Measurements from ENCODE around the gene FIGN. TPM values are rescaled to one million over a fixed set of nuclear protein-coding genes. Genes with fewer than 3 reads are reported as not detected.

The FIGN gene
- total RNA-seq, 2 donors from 2014 or later, result 0.79 to 1.5 TPM

DNA sequence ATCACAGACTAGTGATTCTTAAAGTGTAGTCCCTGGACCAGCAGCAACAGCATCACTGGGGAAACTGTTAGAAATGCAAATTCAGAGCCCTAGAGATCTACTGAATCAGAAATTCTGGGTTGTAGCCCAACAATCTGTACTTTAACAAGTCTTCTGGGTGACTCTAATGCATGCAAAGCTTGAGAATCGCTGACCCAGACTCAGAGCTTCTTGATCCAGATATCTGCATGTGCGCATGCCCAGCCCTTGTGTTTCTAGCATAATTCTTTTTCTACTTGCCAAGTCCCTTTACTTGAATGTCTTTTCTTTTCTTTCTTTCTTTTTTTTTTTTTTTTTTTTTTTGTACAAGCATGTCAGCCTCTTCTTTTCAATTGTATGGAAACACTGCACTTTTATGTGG lies 60.4 kb downstream of the FIGN start:
- intact Hi-C loops (cut with DNase I, micrococcal nuclease), result no loop called here
- ATAC-seq (no peak), DNase-seq (no peak)

DNA sequence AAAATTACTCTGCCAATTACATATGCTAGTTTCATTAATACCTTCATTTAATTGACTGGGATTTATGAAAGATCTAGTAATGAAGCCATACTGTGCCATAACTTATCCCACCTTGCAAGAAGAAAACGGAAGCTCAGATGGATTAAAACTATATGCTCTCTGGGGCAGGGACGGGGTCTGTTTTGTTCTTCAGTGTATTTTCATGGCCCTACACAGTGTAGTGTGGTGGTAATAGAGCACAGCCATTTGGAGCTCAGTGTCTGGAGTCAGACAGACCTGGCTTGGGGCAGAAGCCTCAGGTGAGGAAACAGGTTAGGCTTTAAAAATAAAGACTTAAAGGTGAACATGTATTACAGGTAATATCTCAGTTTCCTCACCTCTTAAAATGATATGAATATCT lies 62.3 kb downstream of the FIGN start:
- DNase-seq (no peak), ATAC-seq (no peak)
- intact Hi-C loops (cut with DNase I, micrococcal nuclease), result no loop called here

DNA sequence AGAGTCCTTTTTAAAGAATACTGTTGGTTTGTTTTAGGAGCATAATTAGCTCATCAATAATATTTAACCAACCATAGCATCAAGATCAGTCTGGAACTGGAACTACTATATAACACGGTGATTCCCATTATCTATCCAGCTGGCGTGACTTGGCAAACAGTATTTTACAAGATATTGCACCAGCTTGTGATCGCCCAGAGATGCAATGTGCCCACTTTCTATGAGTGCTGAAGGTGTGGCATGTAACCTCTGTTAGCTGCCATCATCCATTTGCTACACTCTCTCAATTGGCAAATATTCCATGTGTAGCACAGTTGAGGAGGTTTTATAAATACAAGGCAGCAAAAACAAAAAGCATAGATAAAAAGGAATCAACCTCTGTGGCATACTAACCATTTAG lies 64.9 kb downstream of the FIGN start:
- ATAC-seq (no peak), DNase-seq (no peak)
- intact Hi-C loops (cut with DNase I, micrococcal nuclease), result no loop called here

DNA sequence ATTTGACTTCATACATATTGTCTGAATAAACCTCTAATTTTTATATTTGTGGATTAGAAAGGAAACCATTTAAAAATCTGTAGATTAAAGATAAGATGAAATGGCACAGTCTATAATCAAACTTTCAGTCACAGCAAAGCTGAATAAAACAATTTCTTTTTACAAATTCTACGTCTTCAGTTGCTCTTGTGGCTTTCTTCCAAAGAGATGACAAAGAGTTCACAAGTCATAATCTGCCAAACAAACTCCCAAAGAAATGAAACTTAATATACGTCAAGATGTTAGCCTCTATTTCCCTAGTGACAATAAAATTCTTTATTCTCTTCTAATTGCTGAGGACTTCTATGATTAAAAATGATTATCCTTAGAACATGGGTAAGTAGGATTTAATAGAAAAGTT lies 66.3 kb downstream of the FIGN start:
- intact Hi-C loops (cut with DNase I, micrococcal nuclease), result no loop called here
- ATAC-seq, result no peak
- no peak for DNase-seq

DNA sequence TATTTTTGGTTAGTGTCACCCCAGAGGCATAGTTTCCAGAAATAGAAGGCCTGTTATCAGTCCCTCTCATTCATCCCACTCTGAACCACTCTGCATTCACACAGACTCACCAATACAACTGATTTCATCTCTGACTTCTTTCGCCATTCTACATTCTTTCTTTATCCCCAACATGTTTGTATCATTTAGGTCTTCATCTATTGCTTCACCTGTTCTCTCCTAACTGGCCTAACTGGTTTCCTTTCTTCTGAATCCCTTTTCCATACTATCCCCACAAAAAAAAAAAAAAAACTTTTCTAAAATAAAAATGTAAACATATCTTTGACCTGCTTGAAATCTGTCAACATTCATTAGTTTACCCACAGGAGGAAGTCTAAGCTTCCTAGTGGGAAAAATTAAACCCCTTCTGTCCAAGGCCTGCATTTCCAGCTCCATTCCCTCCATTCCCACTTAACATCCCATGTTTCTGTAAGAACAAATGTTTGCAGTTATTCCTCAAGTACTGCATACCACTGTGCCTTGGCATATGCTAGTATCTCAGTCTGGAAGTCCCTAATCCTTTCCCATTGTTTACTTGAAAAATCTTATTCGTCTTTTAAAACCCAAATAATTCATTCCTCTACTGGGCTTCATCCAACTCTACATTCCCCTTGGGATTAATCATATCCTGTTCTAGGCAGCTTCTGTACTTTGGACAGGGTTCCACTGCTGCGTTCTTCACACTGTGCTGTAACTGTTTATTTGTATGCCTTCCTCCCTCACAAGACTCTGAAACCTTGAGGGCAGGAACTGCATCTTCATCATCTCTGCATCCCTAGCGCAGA lies 68.5 kb downstream of the FIGN start:
- ATAC-seq (no peak), DNase-seq (no peak)
- intact Hi-C loops (cut with DNase I, micrococcal nuclease), result no loop called here

DNA sequence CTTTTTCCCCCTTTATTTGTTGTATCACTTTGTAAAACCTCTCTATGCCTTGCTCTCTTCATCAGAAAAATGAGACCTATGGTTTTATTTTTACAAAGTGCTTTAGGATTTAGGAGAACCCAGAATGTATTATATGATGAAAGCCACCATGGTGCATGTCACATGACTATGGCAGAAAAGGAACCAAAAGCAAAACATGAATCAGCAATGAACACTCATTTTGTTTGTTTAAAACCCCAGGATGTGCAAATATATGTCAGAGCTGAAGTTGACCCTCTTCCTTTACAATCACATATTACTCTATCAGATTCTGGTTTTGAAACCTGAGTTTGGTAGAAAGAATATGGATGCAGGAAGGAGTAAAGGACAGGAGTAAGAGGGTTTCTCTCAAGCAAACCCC lies 70.0 kb downstream of the FIGN start:
- intact Hi-C loops (cut with DNase I, micrococcal nuclease), result no loop called here
- ATAC-seq, result no peak
- no peak for DNase-seq

DNA sequence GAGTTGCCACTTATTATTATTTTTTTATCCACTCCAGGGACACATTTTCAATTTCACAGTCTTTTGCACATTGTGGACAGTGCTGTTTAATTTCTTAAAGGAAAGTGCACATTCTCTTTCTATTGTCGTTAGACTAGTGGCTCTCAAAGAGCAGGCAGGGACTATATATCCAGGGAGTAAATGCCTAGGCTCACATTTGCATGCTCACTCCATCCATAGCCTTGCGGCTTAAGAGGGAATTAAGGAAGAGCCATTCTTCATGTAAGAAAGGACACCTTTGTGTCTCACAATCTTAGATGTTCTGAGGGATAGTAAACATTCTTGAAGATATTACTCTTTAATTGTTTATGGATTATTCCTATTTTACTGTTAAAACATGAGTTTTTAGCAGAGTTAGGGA lies 70.8 kb downstream of the FIGN start:
- intact Hi-C loops (cut with DNase I, micrococcal nuclease), result no loop called here
- DNase-seq, result no peak
- ATAC-seq, result no peak

DNA sequence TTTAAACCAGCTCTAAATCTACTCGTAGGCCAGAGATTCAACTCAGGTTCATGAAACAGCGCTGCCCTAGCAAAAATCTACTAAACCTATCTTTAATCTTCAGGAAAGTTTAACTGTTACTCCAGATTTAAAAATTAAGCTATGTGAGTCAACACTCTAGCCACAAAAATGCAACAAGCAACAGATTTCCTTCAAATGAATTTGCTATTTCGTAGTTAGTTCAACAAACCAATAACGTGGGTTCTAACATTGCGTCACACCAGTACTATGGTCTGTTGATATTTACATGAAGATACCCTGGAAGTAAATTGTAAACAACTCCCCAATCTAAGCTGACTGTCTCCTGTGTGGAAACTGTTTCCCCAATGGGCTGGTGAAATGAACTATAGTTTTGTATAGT lies 71.2 kb downstream of the FIGN start:
- intact Hi-C loops (cut with DNase I, micrococcal nuclease), result no loop called here
- ATAC-seq (no peak), DNase-seq (no peak)

DNA sequence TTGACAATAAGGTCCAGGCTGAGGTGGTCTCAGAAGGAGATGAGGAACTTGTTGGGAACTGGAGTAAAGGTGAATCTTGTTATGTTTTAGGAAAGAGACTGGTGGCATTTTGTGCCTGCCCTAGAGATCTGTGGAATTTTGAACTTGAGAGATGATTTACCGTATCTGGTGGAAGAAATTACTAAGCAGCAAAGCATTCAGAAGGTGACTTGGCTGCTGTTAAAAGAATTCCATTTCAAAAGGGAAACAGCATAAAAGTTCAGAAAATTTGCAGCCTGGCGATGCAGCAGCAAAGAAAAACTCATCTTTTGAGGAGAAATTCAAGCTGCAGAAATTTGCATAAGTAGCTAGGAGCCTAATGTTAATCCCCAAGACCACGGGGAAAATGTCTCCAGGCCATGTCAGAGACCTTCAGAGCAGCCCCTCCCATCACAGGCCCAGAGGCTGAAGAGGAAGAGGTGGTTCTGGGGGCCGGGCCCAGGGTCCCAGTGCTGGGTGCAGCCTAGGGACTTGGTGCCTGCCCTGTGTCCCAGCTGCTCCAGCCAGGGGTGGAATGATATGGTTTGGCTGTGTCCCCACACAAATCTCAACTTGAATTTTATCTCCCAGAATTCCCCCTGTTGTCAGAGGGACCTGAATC lies 73.5 kb downstream of the FIGN start:
- DNase-seq (no peak), ATAC-seq (no peak)
- intact Hi-C loops (cut with DNase I, micrococcal nuclease), result no loop called here

DNA sequence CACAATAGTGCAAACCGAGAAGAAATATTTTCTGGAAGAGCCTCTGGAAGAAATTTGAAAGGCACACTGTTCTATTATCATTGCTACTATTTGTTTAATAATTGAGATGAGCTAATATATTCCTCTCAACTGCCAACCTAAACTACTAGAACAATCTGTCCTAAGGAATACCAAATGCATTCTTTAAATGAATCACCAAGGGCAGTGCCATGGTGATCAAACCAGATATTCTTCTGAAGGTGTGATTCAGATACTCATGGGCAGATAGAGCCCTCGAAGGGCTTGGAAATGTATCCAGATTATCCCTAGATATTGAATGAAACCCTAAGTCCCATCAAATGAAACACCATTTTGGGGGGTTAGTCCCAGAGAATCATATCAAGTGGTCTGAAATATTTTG lies 76.6 kb downstream of the FIGN start:
- DNase-seq (no peak), ATAC-seq (no peak)
- intact Hi-C loops (cut with DNase I, micrococcal nuclease), result no loop called here

DNA sequence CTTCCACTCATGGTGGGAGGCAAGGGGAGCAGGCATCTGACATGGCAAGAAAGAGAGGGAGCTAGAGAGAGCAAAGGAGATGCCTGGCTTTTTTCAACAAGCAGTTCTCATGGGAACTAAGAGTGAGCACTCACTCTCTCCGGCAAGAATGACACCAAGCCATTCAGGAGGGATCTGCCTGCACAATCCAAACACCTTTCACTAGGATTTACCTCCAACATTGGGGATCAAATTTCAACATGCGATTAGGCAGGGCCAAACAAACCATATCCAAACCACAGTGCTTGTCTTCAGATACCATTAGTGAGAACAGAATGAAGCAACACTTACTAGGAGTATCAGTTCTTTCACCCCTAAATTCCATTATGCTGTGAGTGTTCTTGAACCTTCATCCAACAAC lies 77.3 kb downstream of the FIGN start:
- no peak for ATAC-seq
- no peak for DNase-seq
- intact Hi-C loops (cut with DNase I, micrococcal nuclease), result no loop called here

DNA sequence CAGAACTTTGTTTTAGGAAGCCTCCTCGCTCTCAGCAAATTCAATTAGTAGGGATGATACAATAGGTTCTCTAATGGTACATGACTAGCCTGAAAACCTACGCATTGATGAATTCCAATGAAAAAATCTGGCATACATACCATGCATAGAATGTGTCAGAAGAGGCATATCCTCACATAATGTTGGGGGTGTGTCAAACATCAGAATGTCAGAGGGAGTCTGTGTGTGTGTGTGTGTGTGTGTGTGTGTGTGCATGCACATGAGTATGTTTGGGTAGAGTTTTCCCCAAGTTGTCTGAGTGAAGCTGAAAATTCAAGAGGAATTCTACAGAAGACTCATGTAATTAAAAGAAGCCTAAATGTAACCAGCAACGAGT lies 78.5 kb downstream of the FIGN start:
- ATAC-seq, result no peak
- no peak for DNase-seq
- intact Hi-C loops (cut with DNase I, micrococcal nuclease), result no loop called here

DNA sequence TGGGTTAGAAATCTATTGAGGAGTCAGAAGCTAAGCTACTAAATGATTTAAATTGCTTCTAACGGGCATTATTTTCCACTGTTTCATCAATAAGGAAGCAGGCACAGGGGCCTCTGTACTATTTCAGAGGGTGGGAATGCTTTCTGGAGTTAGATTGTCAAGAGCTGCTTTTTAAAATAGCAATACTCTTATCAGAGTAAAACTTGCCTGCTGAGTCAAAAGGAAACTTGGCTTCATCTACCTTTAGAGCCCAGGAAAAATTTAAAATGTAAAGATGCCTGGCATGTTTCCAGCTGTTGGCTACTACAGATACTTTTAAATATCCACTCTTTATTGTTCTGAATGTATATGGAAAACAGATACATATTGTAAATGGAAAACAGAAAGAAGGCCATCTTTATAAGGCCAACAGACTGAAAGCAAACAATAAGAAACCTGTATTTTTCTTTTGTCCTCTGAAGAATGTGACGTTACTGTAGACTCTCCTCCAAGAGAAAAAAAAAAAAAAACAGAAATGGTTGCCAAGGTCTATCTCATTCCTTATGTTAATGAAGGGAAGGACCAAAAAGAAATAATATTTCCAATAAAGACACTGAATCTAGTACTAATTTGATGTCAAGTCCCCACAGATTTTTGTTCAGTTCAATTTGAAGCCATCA lies 79.1 kb downstream of the FIGN start:
- DNase-seq (no peak), ATAC-seq (no peak)
- intact Hi-C loops (cut with DNase I, micrococcal nuclease), result no loop called here

DNA sequence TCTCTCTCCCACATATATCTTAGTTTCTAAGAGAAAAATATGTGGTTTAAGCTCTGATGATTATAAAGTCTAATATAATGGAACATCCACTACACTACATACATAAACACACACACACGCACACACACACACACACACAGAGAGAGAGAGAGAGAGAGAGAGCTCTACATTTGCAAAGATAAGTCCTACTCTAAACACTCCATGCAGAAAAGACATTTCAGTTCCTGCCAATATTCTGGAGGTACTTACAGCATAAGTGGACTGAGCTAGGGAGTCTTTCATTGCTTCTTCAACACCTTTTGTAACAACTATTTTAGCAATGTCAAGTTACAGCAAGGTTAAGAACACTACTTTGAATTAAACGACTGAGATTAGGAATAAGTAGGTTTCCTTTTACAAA lies 80.1 kb downstream of the FIGN start:
- DNase-seq, result no peak
- no peak for ATAC-seq
- intact Hi-C loops (cut with DNase I, micrococcal nuclease), result no loop called here

DNA sequence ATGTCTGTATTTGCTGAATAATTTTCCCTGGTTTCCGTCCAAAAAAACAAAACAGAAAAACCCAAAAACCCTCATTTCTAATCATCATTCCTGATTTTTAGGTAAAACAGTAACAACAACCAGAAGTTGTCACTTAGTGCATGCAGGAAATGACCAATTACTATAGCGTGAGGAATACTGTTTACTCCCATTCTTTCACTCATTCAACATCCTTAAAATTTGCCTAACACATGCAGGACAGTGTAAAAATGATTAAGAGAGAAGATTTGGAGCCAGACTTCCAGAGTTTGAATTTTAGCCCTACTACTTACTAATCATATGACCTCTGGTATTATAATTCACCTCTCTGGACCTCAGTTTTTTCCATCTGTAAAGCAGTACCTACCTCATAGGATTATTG lies 83.1 kb downstream of the FIGN start:
- no peak for ATAC-seq
- intact Hi-C loops (cut with DNase I, micrococcal nuclease), result no loop called here
- DNase-seq, result no peak

DNA sequence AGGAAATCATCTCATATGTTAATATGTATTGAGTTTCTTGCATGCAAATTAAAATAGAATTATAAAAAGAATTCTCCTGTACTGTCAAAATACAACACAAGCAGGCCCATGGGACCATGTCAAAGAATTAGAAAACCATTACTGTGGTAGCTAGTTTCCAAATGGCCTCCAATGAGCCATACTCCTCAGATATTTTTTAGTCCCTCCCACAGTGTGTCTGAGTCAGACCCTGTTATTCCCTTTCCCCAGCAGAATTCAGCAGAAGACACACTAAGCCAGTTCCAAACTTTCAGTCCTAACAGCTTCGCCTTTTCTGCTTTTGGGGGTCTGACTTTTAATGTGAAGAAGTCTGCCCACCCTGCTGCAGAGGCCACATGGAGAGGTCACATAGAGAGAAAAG lies 86.7 kb downstream of the FIGN start:
- ATAC-seq (no peak), DNase-seq (no peak)
- intact Hi-C loops (cut with DNase I, micrococcal nuclease), result no loop called here

DNA sequence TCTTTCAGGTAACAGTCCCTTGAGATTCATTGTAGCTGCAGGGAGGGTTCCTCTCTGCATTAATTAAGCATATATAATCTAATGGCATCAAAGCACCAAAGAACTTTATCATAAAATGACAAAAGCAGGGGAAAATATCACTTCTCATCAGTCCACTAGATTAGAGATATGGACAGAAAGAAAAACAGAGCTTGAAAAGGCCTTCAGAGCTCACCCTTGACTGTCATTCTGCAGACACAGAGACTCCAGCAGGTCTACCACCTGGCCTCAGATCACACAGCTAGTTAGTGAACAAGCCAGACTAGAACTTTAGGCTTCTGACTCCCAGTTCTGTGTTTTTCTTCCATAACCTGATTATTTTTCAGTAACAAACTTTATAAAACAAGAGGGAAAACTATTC lies 88.5 kb downstream of the FIGN start:
- no peak for ATAC-seq
- intact Hi-C loops (cut with DNase I, micrococcal nuclease), result no loop called here
- no peak for DNase-seq

DNA sequence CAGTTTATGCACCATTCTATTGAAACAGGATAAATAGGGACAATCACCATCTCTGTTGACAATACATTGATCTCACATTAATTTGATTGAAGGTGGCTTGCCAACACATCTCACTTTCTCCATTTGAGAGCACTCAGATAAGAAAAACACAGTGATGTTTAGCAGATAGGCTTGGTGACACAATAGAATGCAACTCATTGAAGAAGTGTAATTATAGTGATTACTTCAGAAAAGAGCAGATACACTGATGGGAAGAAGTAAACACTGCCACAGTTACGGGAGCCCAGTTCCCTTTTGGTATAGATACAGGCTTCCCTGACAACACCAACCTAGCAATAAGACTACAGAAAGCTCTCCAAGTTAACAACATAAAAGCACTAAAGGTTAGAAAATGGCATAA lies 89.1 kb downstream of the FIGN start:
- intact Hi-C loops (cut with DNase I, micrococcal nuclease), result no loop called here
- ATAC-seq, result no peak
- DNase-seq, result no peak

DNA sequence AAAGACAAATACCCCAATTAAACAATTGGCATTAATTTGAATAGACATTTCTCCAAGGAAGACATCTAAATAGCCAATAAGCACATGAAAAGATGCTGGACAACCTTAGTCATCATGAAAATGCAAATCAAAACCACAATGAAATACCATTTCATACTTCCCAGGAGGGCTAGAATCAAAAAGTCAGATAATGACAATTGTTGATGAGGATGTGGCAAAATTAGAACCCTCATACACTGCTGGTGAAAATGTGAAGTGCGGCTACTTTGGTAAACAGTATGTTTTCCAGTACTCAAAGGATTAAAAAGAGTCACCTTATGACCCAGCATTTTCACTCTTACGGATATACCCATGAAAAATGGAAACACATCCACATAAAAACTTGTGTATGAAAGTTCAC lies 91.6 kb downstream of the FIGN start:
- intact Hi-C loops (cut with DNase I, micrococcal nuclease), result no loop called here
- ATAC-seq, result no peak
- no peak for DNase-seq

DNA sequence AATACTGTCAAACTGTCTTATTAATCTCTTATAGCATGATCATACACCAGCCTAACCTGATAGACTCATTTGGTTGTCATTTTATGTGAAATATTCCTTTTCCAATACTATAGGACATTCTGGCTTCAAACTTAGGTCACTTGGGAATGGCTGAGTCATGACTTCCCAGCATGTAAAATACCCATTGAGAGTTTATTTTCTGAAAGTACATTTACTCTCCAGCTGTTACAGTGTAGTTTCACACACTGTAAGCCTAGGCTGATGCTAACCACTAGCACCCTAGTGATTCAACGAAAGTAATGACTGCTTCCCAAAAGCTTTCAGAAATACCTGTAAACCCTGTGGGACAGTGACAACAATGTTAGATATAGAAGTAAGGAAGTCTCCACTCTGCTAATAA lies 93.8 kb downstream of the FIGN start:
- DNase-seq, result no peak
- intact Hi-C loops (cut with DNase I, micrococcal nuclease), result no loop called here
- ATAC-seq, result no peak

Measured in left colon (tissue), 2 donors.